Endothelial cell (in vitro differentiated cells): ENCODE data around the gene DMD. TPM values are rescaled to one million over a fixed set of nuclear protein-coding genes. Genes with fewer than 3 reads are reported as not detected.

Source experiments
- DNase-seq: peaks from one replicate; pipeline ENCODE4 v3.0.0; 2021; ENCODE audit warnings: low spot score
- H3K27ac Mint-ChIP-seq: one replicate; pipeline ENCODE4 v1.8.0; 2021; ENCODE audit warnings: mixed read lengths, inconsistent platforms; ENCODE audit not compliant: unreplicated experiment
- H3K27me3 Mint-ChIP-seq: one replicate; pipeline ENCODE4 v1.8.0; 2021; ENCODE audit warnings: mild to moderate bottlenecking, moderate library complexity, mixed read lengths, inconsistent platforms; ENCODE audit not compliant: unreplicated experiment
- H3K36me3 Mint-ChIP-seq: one replicate; pipeline ENCODE4 v1.8.0; 2021; ENCODE audit warnings: mild to moderate bottlenecking, low read depth, mixed read lengths, inconsistent platforms; ENCODE audit not compliant: unreplicated experiment
- H3K4me1 Mint-ChIP-seq: one replicate; pipeline ENCODE4 v1.8.0; 2021; ENCODE audit warnings: mild to moderate bottlenecking, mixed read lengths, inconsistent platforms; ENCODE audit not compliant: unreplicated experiment
- H3K4me3 Mint-ChIP-seq: one replicate; pipeline ENCODE4 v1.8.0; 2021; ENCODE audit warnings: mild to moderate bottlenecking, mixed read lengths, inconsistent platforms; ENCODE audit not compliant: unreplicated experiment
- H3K9me3 Mint-ChIP-seq: one replicate; pipeline ENCODE4 v1.8.0; 2021; ENCODE audit warnings: mixed read lengths, inconsistent platforms; ENCODE audit not compliant: unreplicated experiment
- CTCF ChIP-seq: fragments of 200-600 bp; sonication (generic); IDR thresholded peaks from one replicate; pipeline ENCODE4 v1.5.0; 2021; ENCODE audit warnings: antibody characterized with exemption; ENCODE audit not compliant: unreplicated experiment
- total RNA-seq: library from RNA; stranded (reverse); fragmentation: NEBNext Ultra II Directional; extraction: Animal tissue kit (Norgen Biotek cat#: 25700); gene quantifications from one replicate; pipeline ENCODE4 v1.2.1, GENCODE V29; 2021; ENCODE audit not compliant: unreplicated experiment

DMD gene
- total RNA-seq, 1 donor from 2014 or later = 5.5 TPM

- no peak for TF ChIP-seq CTCF
- Mint-ChIP-seq H3K36me3 (no peaks in the 10 kb centered on the region), H3K27ac (no peak overlapping the region), H3K9me3 (no peaks in the 10 kb centered on the region), H3K27me3 (no peaks in the 10 kb centered on the region), H3K4me3 (no peak overlapping the region), H3K4me1 (peaks cover 5% of the 10 kb centered on the region)
- DNase-seq = no peak
Observed at GRCh38 chrX:31555506-31555905, 1655.8 kb downstream of the DMD start.

GRCh38 chrX:31551913-31552312 lies 1659.4 kb downstream of the DMD start:
- Mint-ChIP-seq H3K27ac (no peak overlapping the region), H3K36me3 (no peaks in the 10 kb centered on the region), H3K4me3 (no peak overlapping the region), H3K9me3 (no peaks in the 10 kb centered on the region), H3K4me1 (no peaks in the 10 kb centered on the region), H3K27me3 (no peaks in the 10 kb centered on the region)
- DNase-seq = no peak
- TF ChIP-seq CTCF = no peak

- no peaks in the 10 kb centered on the region for H3K27me3 Mint-ChIP-seq
- no peaks in the 10 kb centered on the region for H3K36me3 Mint-ChIP-seq
- TF ChIP-seq CTCF = no peak
- H3K9me3 Mint-ChIP-seq = no peaks in the 10 kb centered on the region
- no peak for DNase-seq
- no peaks in the 10 kb centered on the region for H3K4me1 Mint-ChIP-seq
- no peak overlapping the region for H3K4me3 Mint-ChIP-seq
- H3K27ac Mint-ChIP-seq = no peak overlapping the region
Observed at GRCh38 chrX:31550158-31550557, 1661.2 kb downstream of the DMD start.

- no peak overlapping the region for H3K4me3 Mint-ChIP-seq
- no peak for DNase-seq
- no peaks in the 10 kb centered on the region for H3K4me1 Mint-ChIP-seq
- H3K9me3 Mint-ChIP-seq = no peaks in the 10 kb centered on the region
- no peak overlapping the region for H3K27ac Mint-ChIP-seq
- no peaks in the 10 kb centered on the region for H3K36me3 Mint-ChIP-seq
- TF ChIP-seq CTCF = no peak
- H3K27me3 Mint-ChIP-seq = no peaks in the 10 kb centered on the region
Observed at GRCh38 chrX:31547816-31548215, 1663.5 kb downstream of the DMD start.

- Mint-ChIP-seq H3K4me3 (no peak overlapping the region), H3K36me3 (no peaks in the 10 kb centered on the region), H3K27me3 (no peaks in the 10 kb centered on the region), H3K27ac (no peak overlapping the region), H3K9me3 (no peaks in the 10 kb centered on the region), H3K4me1 (no peaks in the 10 kb centered on the region)
- no peak for DNase-seq
- no peak for TF ChIP-seq CTCF
Observed at GRCh38 chrX:31547416-31547815, 1663.9 kb downstream of the DMD start.
